Tibial nerve (tissue), 4 donors: ENCODE data around the gene MTG2.

Source experiments
- EP300 ChIP-seq, 2 donors: sonication (generic); formaldehyde crosslinking; IDR thresholded peaks; one replicate each; pipeline ENCODE4 v1.6.1; 2017; ENCODE audit warnings: antibody characterized with exemption in 2 of 2, mild to moderate bottlenecking in 1 of 2
- POLR2A ChIP-seq, 2 donors: fragments of 450-650 bp; IDR thresholded peaks; one replicate each; pipeline ENCODE4 v1.6.1; 2017; ENCODE audit warnings: antibody characterized with exemption in 2 of 2, mild to moderate bottlenecking in 2 of 2, moderate library complexity in 2 of 2
- TF ChIP-seq, protein P1 (sequence below), 5 experiments: fragments of 200-600 bp in 3 of 5; fragments of 450-650 bp in 2 of 5; sonication (generic) in 3 of 5; IDR thresholded peaks; one replicate each; pipeline ENCODE4 v1.5.1; 2016 to 2019; ENCODE audit warnings: antibody characterized with exemption in 5 of 5, mild to moderate bottlenecking in 3 of 5, moderate library complexity in 2 of 5

DNA sequence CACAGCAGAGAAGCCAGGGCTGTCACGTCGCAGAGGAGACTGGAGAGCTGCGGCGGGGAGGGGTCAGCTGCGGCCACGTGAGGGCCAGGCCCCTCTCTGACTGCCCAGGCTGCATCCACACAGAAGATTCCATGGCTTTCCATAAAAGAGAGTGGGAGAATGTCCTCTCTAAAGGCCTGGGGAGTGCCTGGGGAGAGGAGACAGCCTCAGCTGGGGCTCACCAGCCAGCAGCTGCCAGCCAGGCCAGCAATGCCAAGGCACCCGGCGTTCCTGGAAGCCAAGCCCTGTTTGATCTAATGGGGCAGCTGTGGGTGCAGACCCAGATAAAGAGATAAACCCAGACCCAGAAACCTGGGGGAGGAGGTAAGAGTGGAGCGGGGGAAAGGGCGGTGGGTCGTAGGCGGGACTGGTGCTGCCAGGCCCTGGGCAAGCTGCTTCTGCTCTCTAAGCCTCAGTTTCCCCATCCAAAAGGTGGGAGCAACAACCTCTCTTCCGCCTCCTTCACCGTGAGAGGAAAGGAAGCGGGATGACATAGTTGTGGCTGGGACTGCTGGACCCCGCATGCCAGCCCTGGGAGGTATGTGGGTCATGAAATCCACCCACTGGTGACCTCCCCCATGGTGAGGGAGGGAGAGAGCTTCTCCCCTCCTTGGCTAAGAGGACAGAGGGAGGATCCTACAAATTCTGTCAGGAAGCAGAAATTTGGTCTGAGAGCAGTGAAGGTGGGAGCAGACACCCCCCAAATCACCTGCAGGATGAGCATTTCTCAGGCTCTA is 52.4 kb downstream of the MTG2 start:
- TF ChIP-seq, protein P1, sequence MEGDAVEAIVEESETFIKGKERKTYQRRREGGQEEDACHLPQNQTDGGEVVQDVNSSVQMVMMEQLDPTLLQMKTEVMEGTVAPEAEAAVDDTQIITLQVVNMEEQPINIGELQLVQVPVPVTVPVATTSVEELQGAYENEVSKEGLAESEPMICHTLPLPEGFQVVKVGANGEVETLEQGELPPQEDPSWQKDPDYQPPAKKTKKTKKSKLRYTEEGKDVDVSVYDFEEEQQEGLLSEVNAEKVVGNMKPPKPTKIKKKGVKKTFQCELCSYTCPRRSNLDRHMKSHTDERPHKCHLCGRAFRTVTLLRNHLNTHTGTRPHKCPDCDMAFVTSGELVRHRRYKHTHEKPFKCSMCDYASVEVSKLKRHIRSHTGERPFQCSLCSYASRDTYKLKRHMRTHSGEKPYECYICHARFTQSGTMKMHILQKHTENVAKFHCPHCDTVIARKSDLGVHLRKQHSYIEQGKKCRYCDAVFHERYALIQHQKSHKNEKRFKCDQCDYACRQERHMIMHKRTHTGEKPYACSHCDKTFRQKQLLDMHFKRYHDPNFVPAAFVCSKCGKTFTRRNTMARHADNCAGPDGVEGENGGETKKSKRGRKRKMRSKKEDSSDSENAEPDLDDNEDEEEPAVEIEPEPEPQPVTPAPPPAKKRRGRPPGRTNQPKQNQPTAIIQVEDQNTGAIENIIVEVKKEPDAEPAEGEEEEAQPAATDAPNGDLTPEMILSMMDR (IDR thresholded peaks at IDR 0.05) = no peak
- TF ChIP-seq POLR2A (IDR thresholded peaks at IDR 0.05) = no peak
- TF ChIP-seq EP300 (IDR thresholded peaks at IDR 0.05) = no peak
